Inflammatory macrophage (primary cell): ENCODE data around the gene HEXA.

Experiments used
- DNase-seq, 2 donors: peaks; one replicate each; pipeline ENCODE4 v3.0.0-alpha.2; 2020 to 2022

HEXA gene

DNA sequence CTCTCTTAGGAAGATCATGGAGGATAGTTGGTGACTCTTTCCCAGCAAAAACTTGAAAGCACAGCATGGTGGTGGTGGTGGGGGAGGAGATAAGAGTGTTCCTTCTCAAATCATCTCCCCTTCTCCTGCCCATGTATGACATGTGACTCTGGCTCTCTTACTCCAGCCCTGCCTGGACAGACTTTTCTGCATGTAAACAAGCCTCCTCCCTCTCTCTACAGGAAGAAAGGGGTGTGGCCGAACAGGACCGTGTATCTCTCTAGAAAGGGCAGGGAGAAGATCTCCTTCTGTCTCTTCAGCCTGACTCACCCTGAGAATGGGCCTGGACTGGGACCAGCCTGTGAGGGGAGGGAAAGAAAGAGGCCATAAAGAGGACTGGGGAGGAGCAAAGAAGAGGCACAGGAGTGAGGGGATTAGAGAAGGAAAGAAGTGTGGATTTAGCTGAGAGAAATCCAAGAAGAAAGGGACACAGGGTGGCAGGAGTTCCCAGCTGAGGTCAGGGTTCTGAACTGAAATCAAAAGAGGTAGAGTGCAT, 57.3 kb downstream of the HEXA start:
- no peak for DNase-seq

DNA sequence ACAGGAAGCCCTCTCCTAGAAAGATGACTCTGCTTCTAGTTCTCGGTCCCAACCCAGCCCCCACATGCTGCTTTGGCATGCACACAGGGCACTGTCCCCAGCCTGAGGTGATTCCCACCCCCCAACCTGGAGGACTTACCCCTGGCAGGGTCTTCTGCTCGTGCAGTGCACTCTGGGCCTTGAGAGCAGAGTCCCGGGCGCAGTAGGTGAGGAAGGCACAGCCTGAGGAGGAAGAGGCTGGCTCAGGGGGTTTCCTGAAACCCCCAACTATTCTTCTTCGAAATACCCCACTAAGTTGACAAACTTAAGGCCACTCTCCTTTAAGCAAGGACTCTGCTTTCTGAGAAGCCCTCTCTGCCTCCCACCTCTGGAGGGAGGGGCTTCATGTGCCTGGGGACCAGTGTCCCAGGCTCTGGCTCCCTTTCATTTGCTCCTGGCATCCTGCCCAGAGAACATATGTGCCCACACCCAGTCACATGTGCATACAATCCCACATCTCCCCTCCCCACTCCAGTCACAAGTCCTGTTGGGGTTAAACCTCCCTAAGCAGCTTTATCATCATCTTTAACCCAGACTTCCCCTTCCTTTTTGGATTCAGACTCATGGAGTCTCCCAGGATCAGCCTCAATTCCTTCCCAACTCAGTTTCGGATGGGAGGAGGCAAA, 60.0 kb downstream of the HEXA start:
- peak; percentile 49 to 55 for DNase-seq

DNA sequence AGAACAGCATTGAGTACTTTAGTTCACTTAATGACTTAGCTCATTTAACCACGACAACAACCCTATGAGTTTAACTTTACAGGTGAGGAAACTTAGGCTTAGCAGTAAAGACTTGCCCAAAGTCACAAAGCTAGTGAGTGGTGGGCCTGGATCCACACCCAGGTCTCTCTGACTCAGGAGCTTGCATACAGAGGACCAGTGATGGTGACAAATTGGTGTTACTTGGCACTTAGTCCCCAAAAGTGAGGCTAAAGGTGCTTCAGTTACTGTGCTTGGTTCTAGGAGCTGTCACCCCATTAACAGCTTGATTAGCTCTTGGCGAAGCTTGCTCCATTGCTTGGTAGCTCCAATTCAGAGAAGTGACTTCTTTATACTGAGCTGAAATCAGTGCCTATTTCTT, 61.9 kb downstream of the HEXA start:
- DNase-seq: no peak

DNA sequence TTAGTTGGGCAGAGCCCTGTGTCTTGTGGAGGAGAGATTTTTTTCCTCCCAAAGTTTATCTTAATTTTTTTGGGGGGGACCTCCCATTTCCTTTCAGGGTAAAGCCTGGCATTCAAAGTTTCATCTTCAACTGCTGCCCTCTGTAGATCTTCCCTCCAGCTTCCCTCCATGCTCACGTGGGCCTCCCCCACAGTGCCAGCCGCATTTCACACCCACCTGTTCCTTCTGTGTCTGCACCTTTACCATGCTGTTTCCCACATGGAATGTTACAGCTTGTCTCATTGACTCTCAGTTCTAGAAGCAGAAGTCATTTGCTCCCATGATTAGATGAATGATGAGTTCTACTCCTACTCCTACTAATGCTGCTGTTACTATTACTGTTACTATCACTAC, 62.4 kb downstream of the HEXA start:
- DNase-seq: no peak

DNA sequence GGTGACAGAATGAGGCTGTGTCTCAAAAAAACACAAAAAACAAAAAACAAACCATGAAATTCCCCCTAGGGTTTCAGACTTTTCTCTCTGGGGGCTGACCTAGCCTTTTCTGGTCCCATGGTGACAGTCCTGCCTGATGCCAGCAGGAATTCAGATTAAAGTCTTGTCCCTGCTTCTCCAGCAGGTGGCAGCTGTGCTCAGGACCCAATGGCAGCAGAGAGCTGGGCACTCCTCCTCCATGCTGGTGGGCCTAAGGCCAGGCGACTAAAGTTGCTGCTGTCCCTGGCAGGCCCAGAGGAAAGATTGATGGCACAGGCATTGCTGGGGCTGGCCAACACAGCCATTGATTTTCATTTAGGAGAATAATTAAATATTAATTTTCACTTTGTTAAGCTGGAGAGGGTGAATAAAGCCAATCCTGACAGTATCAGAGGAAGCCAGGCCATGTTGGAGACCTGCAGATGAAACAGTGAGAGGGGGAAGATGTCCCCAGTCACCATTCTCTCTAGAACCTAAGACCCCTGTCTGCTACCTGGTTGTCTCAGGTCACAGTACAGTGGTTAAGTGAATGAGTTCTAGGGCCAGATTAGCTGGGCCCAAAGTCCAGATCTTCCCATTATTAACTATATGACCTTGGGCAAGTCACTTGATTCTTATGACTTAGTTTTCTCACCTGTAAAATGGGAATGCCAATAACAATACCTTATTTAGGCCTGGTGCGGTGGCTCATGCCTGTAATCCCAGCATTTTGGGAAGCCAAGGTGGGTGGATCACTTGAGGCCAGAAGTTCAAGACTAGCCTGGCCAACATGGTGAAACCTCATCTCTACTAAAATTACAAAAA, 63.0 kb downstream of the HEXA start:
- peak; percentile 70 to 71 for DNase-seq

DNA sequence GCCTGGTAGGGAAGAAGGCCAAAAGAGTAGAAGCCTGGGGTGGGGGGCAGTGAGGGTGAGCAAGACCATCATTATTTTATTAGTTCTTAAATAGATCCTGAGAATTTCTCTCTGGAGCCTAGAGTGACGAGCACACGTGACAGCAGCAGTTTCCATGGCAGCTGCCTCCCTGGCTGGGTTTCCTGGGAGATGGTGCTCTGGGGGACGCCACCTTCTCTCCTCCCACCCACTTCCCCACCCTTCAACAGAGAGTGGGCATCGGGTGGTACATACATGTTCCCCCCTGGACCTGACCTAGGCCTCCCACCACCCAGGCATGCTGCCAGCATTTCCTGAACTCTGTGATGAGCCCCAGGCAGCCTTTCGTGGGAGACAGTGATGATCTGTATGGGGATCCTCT, 68.8 kb downstream of the HEXA start:
- no peak for DNase-seq

DNA sequence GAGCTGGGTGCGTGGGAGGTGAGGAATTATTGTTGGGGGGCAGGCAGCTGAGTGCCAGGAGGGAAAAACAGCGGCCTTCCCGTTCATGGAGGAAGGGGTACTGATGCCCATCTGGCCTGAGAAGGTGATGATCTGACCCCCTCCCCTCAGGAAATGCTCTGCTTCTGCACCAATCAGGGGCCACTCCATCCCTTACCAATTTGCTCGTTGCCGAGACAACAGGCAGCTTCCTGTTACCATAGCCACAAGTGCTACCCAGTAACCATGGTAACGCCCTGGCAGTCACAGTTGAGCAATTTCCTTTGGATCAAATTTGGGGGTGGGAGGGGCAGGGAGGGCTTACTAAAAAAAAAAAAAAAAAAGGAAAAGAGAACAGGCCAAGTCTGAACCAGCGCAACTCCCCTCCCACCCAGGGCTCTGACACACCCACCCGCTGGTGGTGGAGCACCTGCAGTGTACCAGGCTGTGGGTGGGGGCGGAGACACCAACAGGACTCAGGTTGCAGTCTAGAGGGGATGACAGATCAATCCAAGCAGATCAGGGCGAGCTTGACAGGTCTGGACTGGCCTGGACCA, 69.5 kb downstream of the HEXA start:
- peak; percentile 37 to 44 for DNase-seq

DNA sequence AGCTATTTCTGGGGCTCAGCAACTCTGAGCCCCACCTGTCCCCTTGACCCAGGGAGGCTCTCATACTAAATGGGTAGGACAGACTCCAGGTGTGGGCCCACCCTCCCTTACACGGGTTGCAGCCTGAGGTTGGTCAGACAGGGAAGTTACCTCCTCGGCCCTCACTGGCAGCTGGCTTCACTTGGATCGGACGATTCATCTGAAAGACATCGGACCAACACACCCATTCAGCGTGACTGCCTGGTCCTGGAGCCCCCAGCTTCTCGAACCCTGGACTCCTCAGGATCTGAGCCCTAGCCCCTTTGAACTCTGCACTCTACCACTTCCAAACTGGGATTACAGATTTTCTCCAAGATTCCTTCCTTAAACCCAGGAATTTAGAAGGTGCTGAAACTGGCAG, 71.2 kb downstream of the HEXA start:
- no peak for DNase-seq

DNA sequence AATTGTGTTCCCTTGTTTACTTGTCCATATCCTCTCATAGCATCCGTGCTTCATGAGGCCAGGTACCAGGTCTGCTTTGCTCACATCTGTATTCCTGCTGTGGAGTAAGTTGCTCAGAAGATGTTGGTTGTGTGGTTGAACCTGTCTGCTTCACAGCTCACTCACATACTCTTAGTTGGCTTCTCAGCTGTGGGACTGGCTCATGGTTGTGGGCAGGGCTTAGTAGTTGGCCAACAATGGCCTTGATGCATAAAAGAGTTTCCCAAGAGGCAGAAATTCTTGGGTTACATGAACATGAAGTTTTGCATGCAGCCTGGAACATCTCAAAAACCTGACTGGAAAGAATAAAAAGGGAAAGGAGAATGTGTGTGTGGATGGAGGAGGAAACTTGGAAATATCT, 72.9 kb downstream of the HEXA start:
- DNase-seq: no peak
